H9 (cell line): ENCODE results near the gene TSHZ1. TPM values are rescaled to one million over a fixed set of nuclear protein-coding genes. Genes with fewer than 3 reads are reported as not detected.

Experiments used
- DNase-seq: peaks from one replicate; pipeline ENCODE4 v3.0.0-alpha.2; 2017
- H2AFZ ChIP-seq: one replicate; pipeline ENCODE4 v1.6.1; 2013; ENCODE audit warnings: mild to moderate bottlenecking, low read length, control low read depth, moderate library complexity
- H2AK5ac ChIP-seq: 2 replicates; pipeline ENCODE4 v1.6.1; 2013; ENCODE audit warnings: low read length, control low read depth, mixed read lengths; ENCODE audit not compliant: insufficient read length
- H2BK120ac ChIP-seq: one replicate; pipeline ENCODE4 v1.6.1; 2013; ENCODE audit warnings: low read depth, mild to moderate bottlenecking, low read length, control low read depth, inconsistent platforms; ENCODE audit not compliant: poor library complexity, severe bottlenecking
- H2BK12ac ChIP-seq: 2 replicates; pipeline ENCODE4 v1.6.1; 2013; ENCODE audit warnings: low read length, control low read depth, mixed read lengths, low read depth; ENCODE audit not compliant: insufficient read length
- H2BK15ac ChIP-seq: 2 replicates; pipeline ENCODE4 v1.6.1; 2013; ENCODE audit warnings: low read depth, low read length, control low read depth
- H2BK20ac ChIP-seq: one replicate; pipeline ENCODE4 v1.6.1; 2013; ENCODE audit warnings: low read depth, mild to moderate bottlenecking, low read length, control low read depth, inconsistent platforms; ENCODE audit not compliant: poor library complexity, severe bottlenecking
- H2BK5ac ChIP-seq: 2 replicates; pipeline ENCODE4 v1.6.1; 2013; ENCODE audit warnings: low read length, control low read depth, mixed read lengths; ENCODE audit not compliant: insufficient read length
- H3K14ac ChIP-seq: 2 replicates; pipeline ENCODE4 v1.6.1; 2013; ENCODE audit warnings: low read length, control low read depth; ENCODE audit not compliant: insufficient read depth
- H3K18ac ChIP-seq: 2 replicates; pipeline ENCODE4 v1.6.1; 2013; ENCODE audit warnings: low read depth, mild to moderate bottlenecking, mixed read lengths, low read length, control low read depth; ENCODE audit not compliant: insufficient read length
- H3K23ac ChIP-seq: 2 replicates; pipeline ENCODE4 v1.6.1; 2013; ENCODE audit warnings: low read length, control low read depth, mixed read lengths, low read depth; ENCODE audit not compliant: insufficient read length
- H3K23me2 ChIP-seq: 2 replicates; pipeline ENCODE4 v1.6.1; 2013; ENCODE audit warnings: low read depth, mild to moderate bottlenecking, mixed read lengths, low read length, control low read depth; ENCODE audit not compliant: insufficient read length, poor library complexity, severe bottlenecking
- H3K27ac ChIP-seq: 2 replicates; pipeline ENCODE4 v1.5.1; 2013; ENCODE audit warnings: low read length, control low read depth, mixed read lengths, low read depth; ENCODE audit not compliant: insufficient read length
- H3K27me3 ChIP-seq: 2 replicates; pipeline ENCODE4 v1.6.1; 2013; ENCODE audit warnings: low read length, control low read depth, inconsistent platforms; ENCODE audit not compliant: insufficient read depth
- H3K4ac ChIP-seq: 2 replicates; pipeline ENCODE4 v1.6.1; 2013; ENCODE audit warnings: low read depth, mild to moderate bottlenecking, control low read depth, inconsistent platforms, low read length, moderate library complexity
- H3K4me1 ChIP-seq: 2 replicates; pipeline ENCODE4 v1.6.1; 2013; ENCODE audit warnings: low read length, control low read depth, inconsistent platforms; ENCODE audit not compliant: insufficient read depth
- H3K4me2 ChIP-seq: 2 replicates; pipeline ENCODE4 v1.6.1; 2013; ENCODE audit warnings: low read length, control low read depth, mixed read lengths; ENCODE audit not compliant: insufficient read length, insufficient read depth
- H3K56ac ChIP-seq: 2 replicates; pipeline ENCODE4 v1.6.1; 2013; ENCODE audit warnings: low read depth, mild to moderate bottlenecking, mixed read lengths, low read length, control low read depth; ENCODE audit not compliant: insufficient read length
- H3K79me1 ChIP-seq: 2 replicates; pipeline ENCODE4 v1.6.1; 2013; ENCODE audit warnings: low read depth, mild to moderate bottlenecking, moderate library complexity, low read length, control low read depth, inconsistent platforms; ENCODE audit not compliant: insufficient read depth, poor library complexity, severe bottlenecking
- H3K79me2 ChIP-seq: 2 replicates; pipeline ENCODE4 v1.6.1; 2013; ENCODE audit warnings: low read length, control low read depth, inconsistent platforms; ENCODE audit not compliant: insufficient read depth
- H3K9ac ChIP-seq: 2 replicates; pipeline ENCODE4 v1.6.1; 2013; ENCODE audit warnings: low read length, control low read depth, mixed read lengths; ENCODE audit not compliant: insufficient read length; ENCODE audit errors: extremely low read depth
- H3K9me3 ChIP-seq: one replicate; pipeline ENCODE4 v1.6.1; 2013; ENCODE audit warnings: low read depth, low read length, inconsistent platforms; ENCODE audit not compliant: control insufficient read depth
- H3T11ph ChIP-seq: one replicate; pipeline ENCODE4 v1.6.1; 2013; ENCODE audit warnings: mild to moderate bottlenecking, low read length, control low read depth, inconsistent platforms
- H4K20me1 ChIP-seq: one replicate; pipeline ENCODE4 v1.6.1; 2013; ENCODE audit not compliant: control insufficient read depth, insufficient read length, insufficient read depth
- H4K5ac ChIP-seq: 2 replicates; pipeline ENCODE4 v1.6.1; 2013; ENCODE audit warnings: low read depth, mild to moderate bottlenecking, mixed read lengths, low read length, control low read depth; ENCODE audit not compliant: insufficient read length
- H4K8ac ChIP-seq: replicated peaks from 2 replicates; pipeline ENCODE4 v1.6.1; 2013; ENCODE audit warnings: low read length, control low read depth, mixed read lengths, low read depth; ENCODE audit not compliant: insufficient read length
- H4K91ac ChIP-seq: 2 replicates; pipeline ENCODE4 v1.6.1; 2013; ENCODE audit warnings: low read depth, mild to moderate bottlenecking, moderate library complexity, mixed read lengths, low read length, control low read depth; ENCODE audit not compliant: insufficient read length
- H3K27ac Mint-ChIP-seq, 3 experiments: 2 replicates in 2 of 3; 3 replicates in 1 of 3; pipeline ENCODE4 v1.8.0; 2020 to 2021; ENCODE audit warnings: mixed read lengths in 3 of 3, mild to moderate bottlenecking in 1 of 3, moderate library complexity in 1 of 3
- H3K27me3 Mint-ChIP-seq: 2 replicates; pipeline ENCODE4 v1.8.0; 2021; ENCODE audit warnings: low read depth, mild to moderate bottlenecking, moderate library complexity, mixed read lengths
- H3K36me3 Mint-ChIP-seq, 3 experiments: 2 replicates in 2 of 3; 3 replicates in 1 of 3; pipeline ENCODE4 v1.8.0; 2020 to 2021; ENCODE audit warnings: low read depth in 3 of 3, mixed read lengths in 3 of 3; ENCODE audit not compliant: insufficient read depth in 1 of 3
- H3K4me1 Mint-ChIP-seq, 2 experiments: 2 replicates each; pipeline ENCODE4 v1.8.0; 2020; ENCODE audit warnings: mixed read lengths in 2 of 2
- H3K4me3 Mint-ChIP-seq, 2 experiments: 2 replicates in 1 of 2; 3 replicates in 1 of 2; pipeline ENCODE4 v1.8.0; 2020 to 2021; ENCODE audit warnings: mild to moderate bottlenecking in 2 of 2, mixed read lengths in 2 of 2, moderate library complexity in 1 of 2
- H3K9me3 Mint-ChIP-seq, 2 experiments: 2 replicates in 1 of 2; 3 replicates in 1 of 2; pipeline ENCODE4 v1.8.0; 2020; ENCODE audit warnings: mild to moderate bottlenecking in 2 of 2, mixed read lengths in 2 of 2, moderate library complexity in 1 of 2
- WGBS: extraction: QIAGEN DNeasy Blood & Tissue Kit; methylation state at CpG from one replicate; pipeline ENCODE4 v1.1.7; 2013; ENCODE audit warnings: missing lambda C conversion rate, low lambda C conversion rate, mixed read lengths; ENCODE audit not compliant: insufficient read length; ENCODE audit errors: extremely low coverage; 5-methylcytosine and 5-hydroxymethylcytosine counted together
- total RNA-seq: library from RNA; stranded (reverse); gene quantifications from 2 replicates; pipeline ENCODE4 v1.2.1, GENCODE V29; 2021
- TF ChIP-seq, protein P1 (sequence below): fragments of 200-600 bp; sonication (generic); conservative IDR thresholded peaks from 3 replicates; pipeline ENCODE4 v1.8.0; 2021; ENCODE audit warnings: antibody characterized with exemption, mild to moderate bottlenecking

The TSHZ1 gene
- total RNA-seq, 1 experiment from 2014 or later = 0.15 TPM

DNA sequence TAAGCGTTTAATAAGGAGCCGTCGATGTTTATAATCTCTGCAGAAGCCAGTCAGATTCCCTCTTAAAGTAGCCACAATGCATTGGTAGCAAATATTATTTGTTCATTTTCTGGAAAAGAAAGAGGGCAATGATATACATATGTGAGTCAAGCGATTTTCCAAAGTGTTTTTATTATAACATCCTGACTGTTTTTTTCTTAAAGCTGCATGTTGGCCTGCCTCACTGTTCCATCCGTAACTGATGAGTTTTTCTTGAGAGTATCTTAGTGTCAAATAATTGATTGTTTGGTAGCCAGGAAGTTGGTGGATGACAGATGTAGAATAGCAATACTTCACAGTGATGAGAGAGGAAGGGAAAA is 3.7 kb downstream of the TSHZ1 start:
- no CpG with 5 or more reads among the region's 5 CpGs for WGBS
- Histone ChIP-seq H3K14ac (no peak overlapping the region), H2BK20ac (no peak overlapping the region), H3K9me3 (no peaks in the 10 kb centered on the region), H3K4me1 (no peaks in the 10 kb centered on the region; the same call in 1 of the 2 replicates), H4K8ac (no peak overlapping the region), H3K18ac (no peak overlapping the region), H2BK5ac (no peak overlapping the region), H3K79me2 (no peaks in the 10 kb centered on the region), H3K4me2 (no peak overlapping the region), H2BK120ac (no peak overlapping the region), H2AK5ac (no peak overlapping the region), H2BK15ac (no peak overlapping the region), H3K4ac (no peak overlapping the region), H4K20me1 (no peaks in the 10 kb centered on the region), H3T11ph (no peak overlapping the region), H4K91ac (no peak overlapping the region), H3K23ac (no peak overlapping the region), H4K5ac (no peak overlapping the region), H3K23me2 (peaks cover 11% of the 10 kb centered on the region), H3K27ac (no peak overlapping the region), H2BK12ac (no peak overlapping the region), H2AFZ (no peak overlapping the region), H3K9ac (no peak overlapping the region), H3K56ac (no peak overlapping the region), H3K27me3 (peaks cover 23% of the 10 kb centered on the region; the same call in 1 of the 2 replicates), H3K79me1 (no peaks in the 10 kb centered on the region)
- Mint-ChIP-seq H3K4me1 (peaks cover 21 to 29% of the 10 kb centered on the region in 2 experiments), H3K27me3 (peaks cover 54% of the 10 kb centered on the region), H3K4me3 (no peak overlapping the region), H3K27ac (no peak overlapping the region), H3K36me3 (peaks cover 0 to 2% (median 0%) of the 10 kb centered on the region in 3 experiments; a peak in 2 of 7 replicates), H3K9me3 (peaks cover 0 to 7% of the 10 kb centered on the region in 2 experiments; a peak in 1 of 5 replicates)
- no peak for DNase-seq
- TF ChIP-seq, protein P1, sequence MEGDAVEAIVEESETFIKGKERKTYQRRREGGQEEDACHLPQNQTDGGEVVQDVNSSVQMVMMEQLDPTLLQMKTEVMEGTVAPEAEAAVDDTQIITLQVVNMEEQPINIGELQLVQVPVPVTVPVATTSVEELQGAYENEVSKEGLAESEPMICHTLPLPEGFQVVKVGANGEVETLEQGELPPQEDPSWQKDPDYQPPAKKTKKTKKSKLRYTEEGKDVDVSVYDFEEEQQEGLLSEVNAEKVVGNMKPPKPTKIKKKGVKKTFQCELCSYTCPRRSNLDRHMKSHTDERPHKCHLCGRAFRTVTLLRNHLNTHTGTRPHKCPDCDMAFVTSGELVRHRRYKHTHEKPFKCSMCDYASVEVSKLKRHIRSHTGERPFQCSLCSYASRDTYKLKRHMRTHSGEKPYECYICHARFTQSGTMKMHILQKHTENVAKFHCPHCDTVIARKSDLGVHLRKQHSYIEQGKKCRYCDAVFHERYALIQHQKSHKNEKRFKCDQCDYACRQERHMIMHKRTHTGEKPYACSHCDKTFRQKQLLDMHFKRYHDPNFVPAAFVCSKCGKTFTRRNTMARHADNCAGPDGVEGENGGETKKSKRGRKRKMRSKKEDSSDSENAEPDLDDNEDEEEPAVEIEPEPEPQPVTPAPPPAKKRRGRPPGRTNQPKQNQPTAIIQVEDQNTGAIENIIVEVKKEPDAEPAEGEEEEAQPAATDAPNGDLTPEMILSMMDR = no peak
